CD4-positive, alpha-beta T cell (primary cell): ENCODE results near the gene RMDN2. TPM values are rescaled to one million over a fixed set of nuclear protein-coding genes. Genes with fewer than 3 reads are reported as not detected.
"Not testable (repeated sequence)": the region's sequence is repeated elsewhere in the genome, so short reads cannot be mapped to it uniquely, and the experiment has no call there.

Experiments used
- ATAC-seq: fragments of 200-7000 bp; cut with Tn5 transposase; one replicate; pipeline ENCODE4 v1.10.0; 2022; ENCODE audit warnings: mild to moderate bottlenecking; ENCODE audit not compliant: poor library complexity
- CTCF ChIA-PET: fragments of 350-600 bp; sonication (Branson Sonifier 250); formaldehyde crosslinking; loops from one replicate; lab custom pipeline; 2021; ENCODE audit warnings: antibody characterized with exemption, inconsistent platforms; lab: Charles Lee
- POLR2A ChIA-PET: fragments of 350-600 bp; sonication (Branson Sonifier 250); formaldehyde crosslinking; loops from one replicate; lab custom pipeline; 2021; ENCODE audit warnings: antibody characterized with exemption, inconsistent platforms; lab: Charles Lee
- DNase-seq, 14 experiments: peaks; one replicate each; pipeline ENCODE4 v3.0.0-alpha.2; 2013 to 2020; ENCODE audit warnings: mixed read lengths in 2 of 14
- H3K27ac ChIP-seq, 2 donors: one replicate each; pipeline versions ENCODE4 v1.5.1 to v1.7.0; 2013; ENCODE audit warnings: low read length in 2 of 2, low read depth in 1 of 2, mild to moderate bottlenecking in 1 of 2
- H3K27me3 ChIP-seq, 2 experiments: 1 replicate in 1 of 2; 2 replicates in 1 of 2; pipeline versions ENCODE4 v1.6.1 to v1.7.0; 2013; ENCODE audit warnings: low read length in 2 of 2, control low read depth in 1 of 2, mild to moderate bottlenecking in 1 of 2, moderate library complexity in 1 of 2; ENCODE audit not compliant: insufficient read depth in 2 of 2, control insufficient read depth in 1 of 2
- H3K36me3 ChIP-seq: one replicate; pipeline ENCODE4 v1.6.1; 2013; ENCODE audit warnings: low read length, control low read depth; ENCODE audit not compliant: insufficient read depth
- H3K4me1 ChIP-seq: one replicate; pipeline ENCODE4 v1.6.1; 2013; ENCODE audit warnings: low read length, control low read depth; ENCODE audit not compliant: insufficient read depth
- H3K4me3 ChIP-seq: one replicate; pipeline ENCODE4 v1.5.1; 2013; ENCODE audit warnings: mild to moderate bottlenecking, low read length, moderate library complexity
- H3K9me3 ChIP-seq, 2 experiments: 1 replicate in 1 of 2; 2 replicates in 1 of 2; pipeline versions ENCODE4 v1.6.1 to v1.7.0; 2013; ENCODE audit warnings: low read length in 2 of 2, mild to moderate bottlenecking in 2 of 2, control low read depth in 1 of 2, moderate library complexity in 1 of 2; ENCODE audit not compliant: control insufficient read depth in 1 of 2, insufficient read depth in 1 of 2
- H3K27ac Mint-ChIP-seq: one replicate; pipeline ENCODE4 v1.8.0; 2020; ENCODE audit warnings: mixed read lengths
- H3K27me3 Mint-ChIP-seq: one replicate; pipeline ENCODE4 v1.8.0; 2021; ENCODE audit warnings: mixed read lengths
- H3K36me3 Mint-ChIP-seq: one replicate; pipeline ENCODE4 v1.8.0; 2021; ENCODE audit warnings: low read depth, mixed read lengths
- H3K4me1 Mint-ChIP-seq: one replicate; pipeline ENCODE4 v1.8.0; 2021; ENCODE audit warnings: low read depth, mixed read lengths
- H3K4me3 Mint-ChIP-seq: one replicate; pipeline ENCODE4 v1.8.0; 2020; ENCODE audit warnings: mild to moderate bottlenecking, mixed read lengths
- H3K9me3 Mint-ChIP-seq: one replicate; pipeline ENCODE4 v1.8.0; 2020; ENCODE audit warnings: mixed read lengths
- intact Hi-C, 2 experiments: fragments of 100-400 bp; cut with DNase I in 1 of 2; cut with micrococcal nuclease in 1 of 2; formaldehyde crosslinking; loops; one replicate each; pipeline versions ENCODE4 v1.15.1 to v1.9.0; 2023 to 2025; cut with DNase I, micrococcal nuclease
- total RNA-seq, 174 experiments: library from RNA in 2 of 174; stranded (reverse) in 2 of 174; gene quantifications; one replicate each; pipeline ENCODE4 v1.2.3 and lab custom pipeline; 2021 to 2026
- TF ChIP-seq, protein P1 (sequence below): fragments of 200-600 bp; IDR thresholded peaks from one replicate; pipeline ENCODE4 v1.8.0; 2022; ENCODE audit warnings: antibody characterized with exemption, mild to moderate bottlenecking

RMDN2 gene
- total RNA-seq, 2 experiments from 2014 or later, result 2.4 to 3.3 TPM

DNA sequence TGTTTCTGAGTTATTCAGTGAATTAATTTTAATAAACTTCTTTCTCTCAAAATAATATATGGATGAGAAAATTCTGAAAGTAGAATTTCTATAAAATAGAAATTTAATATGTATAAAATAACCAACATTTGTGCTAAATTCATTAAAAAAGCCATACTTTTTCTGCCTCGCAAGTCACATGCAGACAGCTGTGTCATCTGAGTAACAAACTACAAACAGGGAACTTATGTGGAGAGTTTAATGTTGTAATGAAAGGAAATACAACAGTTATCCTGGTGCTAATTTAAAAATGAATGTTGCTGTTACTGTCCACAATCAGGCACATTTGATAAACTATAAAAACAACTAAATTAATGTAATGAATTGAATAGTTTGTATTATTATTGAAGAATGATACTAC lies 22.2 kb downstream of the RMDN2 start:
- H3K27ac ChIP-seq, result no peak overlapping the region
- Mint-ChIP-seq H3K9me3 (no peaks in the 10 kb centered on the region), H3K4me1 (no peaks in the 10 kb centered on the region), H3K27me3 (no peaks in the 10 kb centered on the region), H3K27ac (no peak overlapping the region), H3K36me3 (peaks cover 16% of the 10 kb centered on the region), H3K4me3 (no peak overlapping the region)
- ATAC-seq, result no peak
- H3K9me3 ChIP-seq, result no peaks in the 10 kb centered on the region
- DNase-seq, result no peak
- intact Hi-C loops, result no loop called here
- ChIA-PET CTCF (no interaction called here), POLR2A (interaction anchor here (0.6 to 0.7 kb wide), 2 partner anchors 122 to 425 kb away, joined by 3 read pairs; no protein-coding TSS in a partner anchor)
- H3K27me3 ChIP-seq, result no peaks in the 10 kb centered on the region
- no peaks in the 10 kb centered on the region for H3K36me3 ChIP-seq
- H3K4me3 ChIP-seq, result no peak overlapping the region
- H3K4me1 ChIP-seq, result no peaks in the 10 kb centered on the region
- TF ChIP-seq, protein P1, sequence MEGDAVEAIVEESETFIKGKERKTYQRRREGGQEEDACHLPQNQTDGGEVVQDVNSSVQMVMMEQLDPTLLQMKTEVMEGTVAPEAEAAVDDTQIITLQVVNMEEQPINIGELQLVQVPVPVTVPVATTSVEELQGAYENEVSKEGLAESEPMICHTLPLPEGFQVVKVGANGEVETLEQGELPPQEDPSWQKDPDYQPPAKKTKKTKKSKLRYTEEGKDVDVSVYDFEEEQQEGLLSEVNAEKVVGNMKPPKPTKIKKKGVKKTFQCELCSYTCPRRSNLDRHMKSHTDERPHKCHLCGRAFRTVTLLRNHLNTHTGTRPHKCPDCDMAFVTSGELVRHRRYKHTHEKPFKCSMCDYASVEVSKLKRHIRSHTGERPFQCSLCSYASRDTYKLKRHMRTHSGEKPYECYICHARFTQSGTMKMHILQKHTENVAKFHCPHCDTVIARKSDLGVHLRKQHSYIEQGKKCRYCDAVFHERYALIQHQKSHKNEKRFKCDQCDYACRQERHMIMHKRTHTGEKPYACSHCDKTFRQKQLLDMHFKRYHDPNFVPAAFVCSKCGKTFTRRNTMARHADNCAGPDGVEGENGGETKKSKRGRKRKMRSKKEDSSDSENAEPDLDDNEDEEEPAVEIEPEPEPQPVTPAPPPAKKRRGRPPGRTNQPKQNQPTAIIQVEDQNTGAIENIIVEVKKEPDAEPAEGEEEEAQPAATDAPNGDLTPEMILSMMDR, result no peak

DNA sequence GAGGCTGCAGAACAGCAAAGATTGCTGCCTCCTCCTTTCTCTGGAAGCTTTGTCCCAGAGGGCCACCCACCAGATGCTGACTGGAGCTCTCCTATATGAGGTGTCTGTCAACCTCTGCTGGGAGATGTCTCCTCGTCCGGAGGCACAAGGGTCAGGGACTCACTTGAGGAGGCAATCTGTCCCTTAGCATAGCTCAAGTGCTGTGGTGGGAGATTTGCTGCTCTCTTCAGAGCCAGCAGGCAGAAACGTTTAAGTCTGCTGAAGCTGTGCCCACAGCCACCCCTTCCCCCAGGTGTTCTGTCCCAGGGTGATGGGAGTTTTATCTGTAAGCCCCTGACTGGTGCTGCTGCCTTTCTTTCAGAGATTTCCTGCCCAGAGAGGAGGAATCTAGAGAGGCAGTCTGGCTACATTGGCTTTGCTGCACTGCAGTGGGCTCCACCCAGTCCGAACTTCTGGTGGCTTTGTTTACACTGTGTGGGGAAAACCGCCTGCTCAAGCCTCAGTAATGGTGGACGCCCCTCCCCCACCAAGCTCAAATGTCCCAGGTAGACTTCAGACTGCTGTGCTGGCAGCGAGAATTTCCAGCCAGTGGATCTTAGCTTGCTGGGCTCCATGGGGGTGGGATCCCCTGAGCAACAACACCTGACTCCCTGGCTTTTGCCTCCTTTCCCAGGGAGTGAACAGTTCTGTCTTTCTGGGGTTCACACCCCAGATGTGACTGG lies 37.1 kb downstream of the RMDN2 start:
- H3K4me1 Mint-ChIP-seq, H3K27ac Mint-ChIP-seq, H3K27me3 ChIP-seq, H3K27ac ChIP-seq, H3K27me3 Mint-ChIP-seq, H3K4me3 ChIP-seq, H3K9me3 ChIP-seq, H3K4me1 ChIP-seq, ATAC-seq, H3K36me3 ChIP-seq, H3K4me3 Mint-ChIP-seq, DNase-seq, CTCF ChIA-PET: not testable (repeated sequence)
- peaks cover 46% of the 10 kb centered on the region for H3K36me3 Mint-ChIP-seq
- peaks cover 11% of the 10 kb centered on the region for H3K9me3 Mint-ChIP-seq
- POLR2A ChIA-PET, result interaction anchor here (0.6 kb wide), 1 partner anchor 10 kb away, joined by 3 read pairs; no protein-coding TSS in a partner anchor
- intact Hi-C loops, result loop anchor here in 1 of 2 experiments (10.0 kb wide), 1 partner anchor 843 kb away; no protein-coding TSS in a partner anchor

DNA sequence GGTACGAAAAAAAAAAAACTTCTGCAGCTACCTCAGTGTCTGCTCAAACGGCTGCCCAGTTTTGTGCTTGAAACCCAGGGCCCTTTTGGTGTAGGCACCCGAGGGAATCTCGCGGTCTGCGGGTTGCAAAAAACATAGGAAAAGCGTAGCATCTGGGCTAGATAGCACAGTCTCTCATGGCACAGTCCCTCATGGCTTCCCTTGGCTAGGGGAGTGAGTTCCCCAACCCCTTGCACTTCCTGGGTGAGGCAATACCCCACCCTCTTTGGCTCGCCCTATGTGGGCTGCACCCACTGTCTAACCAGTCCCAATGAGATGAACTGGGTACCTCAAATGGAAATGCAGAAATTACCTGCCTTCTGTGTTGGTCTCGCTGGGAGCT lies 37.6 kb downstream of the RMDN2 start:
- H3K9me3 ChIP-seq, H3K27me3 Mint-ChIP-seq, H3K4me3 Mint-ChIP-seq, H3K27me3 ChIP-seq, H3K4me1 ChIP-seq, CTCF ChIA-PET, H3K4me1 Mint-ChIP-seq, POLR2A ChIA-PET, H3K27ac Mint-ChIP-seq, H3K36me3 ChIP-seq, DNase-seq, H3K4me3 ChIP-seq, ATAC-seq, H3K27ac ChIP-seq: not testable (repeated sequence)
- Mint-ChIP-seq H3K36me3 (peaks cover 41% of the 10 kb centered on the region), H3K9me3 (peaks cover 11% of the 10 kb centered on the region)
- intact Hi-C loops, result loop anchor here in 1 of 2 experiments (10.0 kb wide), 1 partner anchor 842 kb away; no protein-coding TSS in a partner anchor

DNA sequence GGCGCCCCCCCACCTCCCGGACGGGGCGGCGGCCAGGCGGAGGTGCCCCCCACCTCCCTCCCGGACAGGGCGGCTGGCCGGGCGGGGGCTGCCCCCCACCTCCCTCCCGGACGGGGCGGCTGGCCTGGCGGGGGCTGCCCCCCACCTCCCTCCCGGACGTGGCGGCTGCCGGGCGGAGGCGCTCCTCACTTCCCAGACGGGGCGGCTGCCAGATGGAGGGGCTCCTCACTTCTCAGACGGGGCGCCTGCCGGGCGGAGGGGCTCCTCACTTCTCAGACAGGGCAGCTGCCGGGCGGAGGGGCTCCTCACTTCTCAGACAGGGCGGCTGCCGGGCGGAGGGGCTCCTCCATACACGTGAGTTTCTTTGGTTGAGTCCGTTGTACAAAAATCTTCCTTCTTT lies 38.8 kb downstream of the RMDN2 start:
- H3K4me3 Mint-ChIP-seq, H3K27ac Mint-ChIP-seq, H3K4me1 ChIP-seq, CTCF ChIA-PET, DNase-seq, H3K9me3 ChIP-seq, H3K4me1 Mint-ChIP-seq, ATAC-seq, H3K27me3 Mint-ChIP-seq, H3K27me3 ChIP-seq, H3K27ac ChIP-seq, H3K36me3 ChIP-seq, POLR2A ChIA-PET, H3K4me3 ChIP-seq: not testable (repeated sequence)
- Mint-ChIP-seq H3K9me3 (peaks cover 11% of the 10 kb centered on the region), H3K36me3 (peaks cover 30% of the 10 kb centered on the region)
- intact Hi-C loops, result loop anchor here in 1 of 2 experiments (10.0 kb wide), 1 partner anchor 841 kb away; no protein-coding TSS in a partner anchor
